GM19239 (cell line): Measurements from ENCODE around the gene TTLL10.
"Not testable (repeated sequence)": the region's sequence is repeated elsewhere in the genome, so short reads cannot be mapped to it uniquely, and the experiment has no call there.

Source experiments
- DNase-seq: peaks from one replicate; pipeline ENCODE4 v3.0.0; 2011; ENCODE audit warnings: low spot score; ENCODE audit not compliant: insufficient read length
- FAIRE-seq: peaks from 2 replicates; lab custom pipeline; 2011; peaks lifted over from hg19 to GRCh38; lab: Jason Lieb, UNC

The TTLL10 gene

DNA sequence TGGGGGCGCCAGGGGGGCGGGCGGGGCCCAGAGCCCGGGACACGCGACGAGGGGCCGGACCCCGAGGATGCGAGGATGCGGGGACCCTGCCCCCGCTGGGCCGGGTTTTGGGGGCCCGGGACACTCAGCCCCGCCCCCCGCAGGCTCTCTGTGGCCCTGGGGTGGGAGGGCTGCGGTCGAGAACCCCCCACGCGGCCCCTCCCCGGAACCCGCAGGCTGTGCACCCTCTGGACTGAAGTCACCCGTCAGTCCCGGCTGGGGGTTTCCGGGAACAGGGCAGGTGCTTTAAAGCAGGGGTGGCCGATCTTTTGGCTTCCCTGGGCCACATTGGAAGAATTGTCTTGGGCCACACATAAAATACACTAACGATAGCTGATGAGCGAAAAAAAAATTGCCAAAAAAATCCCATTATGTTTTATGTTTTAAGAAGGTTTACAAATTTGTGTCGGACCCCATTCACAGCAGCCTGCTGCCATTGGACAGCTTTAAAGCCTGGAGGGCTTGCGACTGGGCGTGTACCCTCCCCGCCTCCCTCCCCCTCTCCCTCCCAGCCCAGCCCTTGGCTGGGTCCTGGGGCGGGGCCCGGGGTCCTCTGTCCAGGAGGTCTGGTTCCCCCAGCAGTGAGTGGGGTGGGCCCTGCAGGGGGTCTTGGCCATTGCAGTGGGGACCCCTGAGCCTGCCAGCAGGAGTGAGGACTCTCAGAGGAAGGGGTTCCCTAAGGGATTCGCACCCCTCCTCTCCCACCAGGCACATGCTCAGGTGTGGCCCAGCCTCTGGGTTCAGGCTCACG, 36.2 kb upstream of the TTLL10 start:
- FAIRE-seq (no peak), DNase-seq (peak; percentile 86)

DNA sequence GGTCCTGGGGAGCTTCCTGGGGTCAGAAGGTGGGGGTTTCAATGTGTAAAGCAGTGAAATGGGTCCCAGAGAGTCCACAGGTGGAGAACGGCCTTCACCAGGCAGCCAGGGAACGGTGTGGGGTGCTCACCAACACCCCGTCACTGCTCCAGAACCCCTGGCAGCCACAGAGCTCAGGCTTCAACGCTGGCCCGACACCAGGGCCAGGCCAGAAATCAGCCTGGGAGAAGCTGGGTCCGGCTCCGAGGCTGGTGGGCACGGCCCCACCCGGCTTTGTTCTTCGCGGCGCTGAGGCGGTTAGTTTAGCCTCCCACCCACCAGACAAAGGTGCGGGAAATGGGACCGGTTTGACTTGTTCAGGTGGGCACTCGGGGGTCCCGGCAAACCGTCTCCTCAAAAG, 33.0 kb upstream of the TTLL10 start:
- FAIRE-seq (no peak), DNase-seq (no peak)

DNA sequence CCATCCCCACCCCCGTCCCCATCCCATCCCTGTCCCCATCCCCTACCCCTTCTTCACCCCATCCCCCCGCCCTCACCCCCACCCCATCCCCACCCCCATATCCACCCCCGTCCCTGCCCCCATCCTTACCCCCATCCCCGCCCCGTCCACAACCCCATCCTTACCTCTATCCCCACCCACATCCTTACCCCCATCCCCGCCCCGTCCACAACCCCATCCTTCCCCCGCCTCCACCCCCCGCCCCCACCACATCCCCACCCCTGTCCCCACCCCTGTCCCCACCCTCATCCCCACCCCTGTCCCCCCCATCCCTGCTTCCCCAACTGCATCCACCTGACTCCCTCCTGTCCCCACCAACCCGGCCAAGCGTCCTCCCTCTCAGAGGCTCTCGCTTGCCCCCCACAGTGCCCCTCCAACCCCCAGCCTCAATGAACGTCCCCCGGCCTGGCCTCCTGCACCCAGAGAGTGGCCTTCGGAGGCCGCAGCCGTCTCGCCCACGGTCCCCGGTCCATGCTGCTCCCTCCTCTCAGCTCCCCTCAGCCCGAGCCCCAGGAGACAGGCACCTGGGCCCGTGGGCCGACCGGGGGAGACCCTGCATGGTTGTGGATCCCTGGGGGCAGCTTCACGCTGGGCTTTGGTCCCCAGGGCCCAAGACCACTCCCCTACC, 32.3 kb upstream of the TTLL10 start:
- DNase-seq (no peak), FAIRE-seq (no peak)

DNA sequence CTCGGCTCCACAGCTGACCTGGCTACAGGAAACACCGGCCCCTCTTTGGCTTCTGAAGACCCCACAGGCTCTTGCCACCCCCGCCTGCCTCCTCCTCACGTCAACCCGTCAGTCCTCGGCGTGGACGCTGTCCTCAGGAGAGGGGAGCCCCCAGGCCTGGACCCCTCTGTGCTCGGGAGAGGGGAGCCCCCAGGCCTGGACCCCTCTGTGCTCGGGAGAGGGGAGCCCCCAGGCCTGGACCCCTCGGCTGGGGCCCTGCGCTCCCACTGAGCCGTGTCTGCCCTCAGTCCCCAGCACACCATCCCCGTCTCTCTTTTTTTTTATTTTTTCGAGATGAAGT, 31.8 kb upstream of the TTLL10 start:
- no peak for FAIRE-seq
- no peak for DNase-seq

DNA sequence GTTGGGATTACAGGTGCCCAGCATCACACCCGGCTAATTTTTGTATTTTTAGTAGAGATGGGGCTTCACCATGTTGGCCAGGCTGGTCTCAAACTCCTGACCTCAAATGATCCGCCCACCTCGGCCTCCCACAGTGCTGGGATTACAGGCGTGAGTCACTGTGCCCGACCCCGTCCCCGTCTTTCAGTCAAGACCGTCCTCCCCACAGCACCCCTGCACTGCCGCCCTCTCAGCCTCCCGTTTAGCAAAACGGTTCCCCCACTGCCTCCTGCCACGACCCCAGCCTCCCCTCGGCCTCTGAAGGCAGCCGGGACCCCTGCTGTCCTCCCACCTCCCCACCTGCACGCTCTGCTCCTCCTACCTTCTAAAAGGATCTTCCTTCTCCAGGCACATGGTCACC, 31.3 kb upstream of the TTLL10 start:
- DNase-seq, FAIRE-seq: not testable (repeated sequence)

DNA sequence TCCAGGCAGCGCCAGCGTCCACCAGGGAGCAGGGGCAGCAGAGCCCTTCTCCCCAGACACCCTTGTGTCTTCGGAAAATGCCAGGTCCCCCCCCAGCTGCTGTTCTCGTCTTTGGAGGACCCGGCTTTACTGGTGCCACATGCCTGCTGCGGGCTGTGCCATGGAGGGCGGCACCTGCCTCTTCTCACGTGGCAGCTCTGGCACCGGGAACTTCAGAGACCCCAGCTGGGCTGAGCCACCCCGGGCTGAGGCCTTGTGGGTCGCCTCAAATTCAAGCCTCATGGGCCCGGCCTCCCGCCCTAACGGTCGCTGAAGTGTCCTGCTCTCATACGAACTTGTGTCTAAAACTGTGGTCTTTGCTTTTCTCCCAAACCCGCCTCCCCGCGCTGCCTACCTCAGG, 30.8 kb upstream of the TTLL10 start:
- FAIRE-seq = no peak

DNA sequence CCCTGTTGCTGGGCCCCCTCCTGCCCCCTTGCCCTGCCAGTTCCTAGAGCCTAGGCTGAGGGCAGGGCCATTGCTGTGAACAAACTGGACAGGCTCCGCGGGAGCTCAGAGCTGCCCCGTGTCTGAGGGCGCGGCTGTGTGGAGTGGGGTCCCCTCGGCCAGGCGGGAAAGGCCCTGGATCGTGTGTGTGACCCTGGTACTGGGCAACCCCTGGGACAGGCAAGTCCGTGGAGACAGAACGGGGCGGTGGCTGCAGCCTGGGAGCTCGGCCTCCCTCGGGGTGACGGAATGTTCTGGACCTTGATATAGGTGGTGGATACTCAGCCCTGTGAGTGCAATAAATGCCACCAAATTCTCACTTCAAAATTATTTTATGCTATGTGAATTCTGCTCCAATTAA, 30.0 kb upstream of the TTLL10 start:
- DNase-seq = no peak
- FAIRE-seq = no peak

More for the DNA sequence above, 30.8 kb upstream of the TTLL10 start:
- no peak for DNase-seq

DNA sequence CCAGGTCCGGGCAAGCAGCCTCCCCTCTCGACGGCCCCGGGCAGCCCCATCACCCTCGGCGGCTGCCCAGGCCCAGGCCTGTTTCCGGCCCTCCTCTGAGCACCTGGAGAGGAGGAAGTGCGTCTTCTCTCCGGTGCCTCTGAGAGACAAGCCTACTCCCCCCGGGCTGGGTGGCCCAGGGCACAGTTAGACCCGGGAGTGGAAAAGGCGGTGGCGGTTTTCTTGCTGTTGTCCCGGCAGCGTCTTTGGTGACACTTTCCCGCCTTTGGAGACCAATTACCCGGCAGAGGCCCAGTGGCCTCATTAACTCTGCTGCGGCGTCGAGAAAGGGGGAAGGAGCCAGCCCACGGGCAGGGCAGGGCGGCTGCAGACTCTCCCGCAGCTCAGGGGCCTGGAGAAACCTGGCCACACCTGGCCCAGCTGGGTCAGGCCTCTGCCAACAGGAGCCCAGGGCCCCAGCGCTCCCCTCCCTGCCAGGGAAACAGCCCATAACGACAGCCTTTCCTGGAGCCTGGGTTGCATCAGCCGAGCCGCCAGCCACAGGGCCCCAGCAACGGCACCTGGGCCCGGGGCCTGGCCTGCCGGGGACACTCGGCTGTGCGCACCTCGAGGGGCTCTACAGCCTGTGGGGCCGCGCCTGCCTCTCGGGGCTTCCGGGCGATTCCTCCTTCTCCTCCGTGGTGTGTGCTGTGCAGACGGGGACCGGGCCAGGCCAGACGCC, 29.4 kb upstream of the TTLL10 start:
- FAIRE-seq (peak; percentile 78), DNase-seq (peak; percentile 84)

DNA sequence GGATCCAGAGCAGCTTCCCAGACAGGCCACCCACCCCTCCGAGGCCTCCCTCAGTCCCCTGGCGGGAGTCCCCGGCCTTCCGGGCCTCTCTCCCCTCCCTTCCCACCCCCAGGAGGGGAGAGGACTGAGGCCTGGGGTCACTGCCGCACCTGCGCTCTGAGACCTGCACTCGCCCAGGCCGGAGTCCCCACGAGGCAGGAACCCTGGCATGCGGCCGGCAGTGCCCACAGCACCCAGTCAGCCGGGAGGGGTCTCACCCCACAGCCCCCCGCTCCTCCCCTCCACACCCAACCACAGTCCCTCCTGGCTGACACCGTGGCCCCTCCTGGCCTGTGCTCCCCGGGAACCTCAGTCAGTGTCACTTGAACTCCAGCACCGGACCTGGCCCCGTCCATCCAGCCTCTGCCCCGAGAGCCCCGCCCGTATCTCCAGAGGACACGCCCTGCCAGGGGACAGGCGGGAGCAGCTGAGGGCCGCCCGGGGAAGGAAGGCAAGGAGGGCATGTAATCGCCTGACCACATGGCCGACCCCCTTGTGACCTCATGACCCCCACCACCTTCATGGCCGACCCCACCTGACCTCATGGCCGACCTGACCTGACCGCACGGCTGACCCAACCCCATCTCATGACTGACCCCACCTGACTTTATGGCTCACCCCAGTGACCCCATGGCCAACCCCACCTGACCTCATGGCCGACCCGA, 28.7 kb upstream of the TTLL10 start:
- DNase-seq = no peak
- no peak for FAIRE-seq

DNA sequence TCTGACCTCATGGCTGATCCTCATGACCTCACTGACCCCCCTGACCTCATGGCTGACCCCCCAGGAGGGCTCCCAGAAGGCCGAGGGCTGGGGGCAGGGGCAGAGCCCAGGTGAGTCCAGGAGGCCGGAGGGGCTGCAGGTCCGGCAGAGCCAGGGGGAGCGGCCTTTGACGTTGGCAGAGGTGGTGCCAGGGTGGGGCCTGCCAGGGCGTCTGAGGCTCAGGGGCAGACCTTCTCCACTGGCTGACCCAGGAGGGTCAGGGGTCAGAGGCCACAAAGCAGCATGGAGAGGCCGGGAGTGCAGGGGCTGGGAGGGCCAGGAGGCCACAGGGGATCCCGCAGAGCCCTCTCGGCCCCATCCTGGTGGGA, 28.1 kb upstream of the TTLL10 start:
- no peak for FAIRE-seq

DNA sequence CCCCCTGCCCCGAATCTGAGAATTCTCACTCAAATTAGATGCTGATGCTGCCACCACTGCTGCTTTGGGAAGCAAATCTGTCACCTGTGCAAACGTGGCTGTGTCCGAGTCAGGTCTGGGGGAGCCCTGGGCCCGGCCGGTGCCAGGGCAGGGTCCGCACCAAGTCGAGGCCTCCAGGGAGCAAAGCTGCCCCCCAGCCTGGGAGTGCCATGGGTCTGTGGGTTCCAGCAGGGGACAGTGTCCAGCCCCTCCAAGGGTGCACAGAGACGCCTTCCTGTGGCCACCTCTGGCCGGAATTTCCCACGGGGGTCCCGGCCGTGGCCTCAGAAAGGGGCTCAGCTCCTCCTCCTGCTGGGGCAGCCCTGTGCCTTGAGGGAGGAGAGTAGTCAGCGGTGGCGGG, 27.7 kb upstream of the TTLL10 start:
- no peak for DNase-seq

More for the DNA sequence above, 28.1 kb upstream of the TTLL10 start:
- DNase-seq = no peak

DNA sequence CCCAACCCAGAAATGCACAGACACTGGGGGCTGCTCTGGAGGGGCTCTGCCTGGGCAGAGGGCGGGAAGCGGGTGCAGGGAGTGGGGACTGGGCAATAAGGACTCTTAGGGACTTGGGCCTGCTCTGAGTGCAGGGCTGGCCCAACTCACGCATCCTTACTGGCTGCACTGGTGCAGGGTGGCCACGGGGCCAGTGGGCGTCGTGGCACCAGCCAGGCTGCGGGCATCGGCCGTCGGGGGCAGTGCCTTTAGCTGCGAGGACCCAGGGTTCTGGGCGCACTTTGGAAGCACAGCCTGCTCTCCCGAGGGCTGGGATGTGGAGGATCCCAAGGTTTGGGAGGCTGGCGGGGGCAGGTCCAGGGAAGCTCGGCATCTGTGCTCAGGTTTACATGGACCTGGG, 27.1 kb upstream of the TTLL10 start:
- DNase-seq = no peak

More for the DNA sequence above, 27.7 kb upstream of the TTLL10 start:
- FAIRE-seq = no peak

DNA sequence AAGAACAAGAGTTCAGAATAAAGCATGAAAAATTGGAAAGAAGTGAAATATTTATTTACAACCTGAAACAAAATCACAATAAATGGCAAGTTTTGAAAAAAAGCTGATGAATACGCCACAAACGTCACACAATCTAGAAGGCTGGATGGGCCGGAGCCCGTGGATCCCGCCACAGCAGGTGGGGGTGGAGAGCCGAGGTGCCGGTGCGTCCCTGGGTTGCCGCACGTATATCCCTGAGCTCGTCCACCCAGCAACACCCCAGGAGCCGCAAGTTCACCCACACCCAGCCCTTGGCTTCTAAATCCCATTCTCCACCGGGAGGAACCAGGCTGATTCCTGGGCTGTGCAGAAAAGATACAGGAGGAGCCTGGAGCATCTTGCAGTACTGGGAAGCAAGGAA, 25.6 kb upstream of the TTLL10 start:
- FAIRE-seq (no peak), DNase-seq (no peak)

More for the DNA sequence above, 27.1 kb upstream of the TTLL10 start:
- FAIRE-seq = no peak

DNA sequence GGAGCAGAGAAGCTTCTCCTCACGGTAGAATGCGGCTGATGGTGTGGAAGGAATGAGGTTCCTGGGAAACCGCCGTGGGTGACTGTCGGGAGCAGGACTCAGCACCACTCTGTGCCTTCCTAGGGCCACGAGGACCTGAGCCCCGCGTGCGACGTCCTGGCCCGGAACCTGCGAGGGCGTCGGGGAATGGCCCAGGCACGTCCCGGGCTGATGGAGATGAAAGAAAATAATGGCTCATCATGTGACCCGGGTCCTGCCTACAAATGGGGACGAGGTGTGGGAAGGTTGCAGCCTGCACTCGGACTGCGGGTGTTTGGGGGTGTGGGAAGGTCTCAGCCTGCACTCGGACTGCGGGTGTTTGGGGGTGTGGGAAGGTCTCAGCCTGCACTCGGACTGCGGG, 25.1 kb upstream of the TTLL10 start:
- DNase-seq = no peak
- no peak for FAIRE-seq

DNA sequence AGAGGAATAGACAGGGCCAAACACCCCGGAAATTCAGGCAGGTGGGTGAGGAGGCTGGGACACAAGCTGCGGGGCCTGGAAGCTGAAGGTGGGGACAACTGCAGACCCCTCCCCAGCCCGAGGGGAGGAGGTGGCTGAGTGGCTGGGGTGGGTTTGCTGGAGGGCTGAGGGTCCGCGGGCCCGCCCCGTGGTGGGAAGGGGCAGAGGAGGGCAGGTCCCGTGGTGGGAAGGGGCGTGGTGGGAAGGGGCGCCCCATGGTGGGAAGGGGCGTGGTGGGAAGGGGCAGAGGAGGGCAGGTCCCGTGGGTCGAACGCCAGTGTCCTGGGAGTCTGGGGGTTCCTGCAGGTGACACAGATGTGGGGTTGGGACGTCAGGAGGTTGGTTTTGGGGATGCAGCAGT, 24.3 kb upstream of the TTLL10 start:
- DNase-seq (no peak), FAIRE-seq (no peak)

DNA sequence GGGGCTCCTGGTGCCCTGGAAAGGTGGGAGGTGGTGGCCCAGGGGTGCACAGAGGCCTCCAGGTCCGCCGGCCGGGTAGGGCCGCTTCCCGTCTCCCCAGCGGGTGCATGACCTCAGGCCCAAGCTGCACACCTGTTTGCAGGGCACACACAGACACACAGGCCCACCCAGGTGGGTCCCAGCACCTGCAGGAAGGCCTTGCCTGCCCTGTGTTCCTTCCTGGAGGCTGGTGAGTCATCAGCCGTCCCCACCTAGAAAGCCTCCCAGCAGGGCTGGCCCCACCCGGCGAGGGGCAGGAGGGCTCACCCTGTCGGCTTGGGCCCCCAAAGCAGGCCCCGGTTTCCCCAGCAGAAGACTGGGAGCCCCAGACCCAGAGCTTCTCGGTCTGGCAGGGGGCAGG, 23.6 kb upstream of the TTLL10 start:
- FAIRE-seq (no peak), DNase-seq (no peak)

DNA sequence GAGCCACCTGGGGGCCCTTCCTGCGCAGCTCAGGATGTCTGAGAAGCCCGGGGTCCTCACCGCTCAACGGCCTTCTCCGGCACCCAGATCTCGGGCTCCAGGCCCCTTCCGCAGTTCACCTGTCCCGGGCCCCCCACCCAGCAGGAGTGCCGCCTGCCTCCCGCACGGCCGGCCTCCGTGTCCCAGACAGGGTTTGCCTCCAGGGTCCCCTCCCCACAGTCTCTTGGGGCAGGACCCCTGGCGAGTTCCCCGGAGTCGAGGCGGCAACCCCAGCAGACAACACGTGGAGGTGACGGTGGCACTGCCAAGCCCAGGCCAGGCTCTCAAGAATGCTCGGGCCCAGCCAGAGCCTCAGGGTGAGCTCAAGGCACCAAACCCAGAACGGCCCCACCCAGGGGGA, 22.4 kb upstream of the TTLL10 start:
- FAIRE-seq (no peak), DNase-seq (no peak)

DNA sequence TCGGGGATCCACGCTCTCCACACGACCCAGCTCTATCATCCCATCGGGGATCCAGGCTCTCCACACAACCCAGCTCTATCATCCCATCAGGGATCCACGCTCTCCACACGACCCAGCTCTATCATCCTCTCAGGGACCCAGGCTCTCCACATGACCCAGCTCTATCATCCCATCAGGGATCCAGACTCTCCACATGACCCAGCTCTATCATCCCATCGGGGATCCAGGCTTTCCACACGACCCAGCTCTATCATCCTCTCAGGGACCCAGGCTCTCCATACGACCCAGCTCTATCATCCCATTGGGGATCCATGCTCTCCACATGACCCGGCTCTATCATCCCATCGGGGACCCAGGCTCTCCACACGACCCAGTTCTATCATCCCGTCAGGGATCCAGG, 21.2 kb upstream of the TTLL10 start:
- FAIRE-seq, DNase-seq: not testable (repeated sequence)

DNA sequence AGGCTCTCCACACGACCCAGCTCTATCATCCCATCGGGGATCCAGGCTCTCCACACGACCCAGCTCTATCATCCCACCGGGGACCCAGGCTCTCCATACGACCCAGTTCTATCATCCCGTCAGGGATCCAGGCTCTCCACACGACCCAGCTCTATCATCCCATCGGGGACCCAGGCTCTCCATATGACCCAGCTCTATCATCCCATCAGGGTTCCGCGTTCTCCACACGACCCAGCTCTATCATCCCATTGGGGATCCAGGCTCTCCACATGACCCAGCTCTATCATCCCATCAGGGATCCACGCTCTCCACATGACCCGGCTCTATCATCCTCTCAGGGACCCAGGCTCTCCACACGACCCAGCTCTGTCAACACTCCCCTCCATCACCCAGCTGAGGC, 20.5 kb upstream of the TTLL10 start:
- not testable (repeated sequence) for DNase-seq, FAIRE-seq

DNA sequence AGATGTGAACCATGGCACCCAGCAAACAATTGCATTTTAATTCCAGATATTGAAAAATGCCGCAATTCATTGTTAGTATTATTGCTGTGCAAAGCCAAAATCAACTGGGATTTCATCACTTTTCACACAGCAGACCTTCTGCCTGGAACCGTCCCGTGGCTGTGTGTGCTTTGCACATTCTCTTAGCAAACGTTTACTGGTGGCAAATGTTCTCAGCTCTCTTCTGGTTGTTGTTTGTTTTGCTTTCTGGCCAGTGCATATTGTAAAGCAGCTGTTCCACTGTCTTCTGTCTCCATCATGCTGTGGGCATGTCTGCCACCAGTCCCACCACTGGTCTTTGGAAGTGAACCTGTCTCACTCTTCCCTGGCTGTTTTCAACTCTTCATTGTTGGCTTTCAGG, 19.8 kb upstream of the TTLL10 start:
- DNase-seq (no peak), FAIRE-seq (no peak)

DNA sequence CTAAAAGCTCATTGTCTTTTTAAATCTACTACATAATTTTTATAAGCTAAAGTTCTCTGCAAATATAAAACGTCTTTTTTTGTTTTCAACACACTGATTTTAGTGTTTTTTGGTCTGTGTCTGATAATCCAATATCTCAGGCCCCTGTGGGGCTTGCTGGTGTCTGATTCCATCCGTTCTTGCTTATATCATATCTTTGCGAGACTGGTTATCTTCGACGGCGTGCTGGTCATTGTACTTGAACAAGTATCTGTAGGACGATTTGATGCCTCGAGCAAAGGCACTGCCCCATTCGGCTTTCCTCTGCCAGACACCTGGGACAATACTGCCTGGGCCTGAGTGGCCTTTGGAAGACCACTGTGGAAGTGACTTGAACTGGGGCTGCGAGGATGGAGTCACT, 18.4 kb upstream of the TTLL10 start:
- DNase-seq (no peak), FAIRE-seq (no peak)
